Measurements from ENCODE around the gene ROR1. TPM values are rescaled to one million over a fixed set of nuclear protein-coding genes. Genes with fewer than 3 reads are reported as not detected.

ROR1 gene
- total and polyA plus RNA-seq, 2 experiments from 2014 or later, result 27.6 to 47.8 TPM

GRCh38 chr1:64137412-64137803 is 363.6 kb downstream of the ROR1 start:
- Histone ChIP-seq H3K27ac (no peak overlapping the region), H3K9me3 (ENCODE audit: low read depth) (no peaks in the 10 kb centered on the region), H3K4me1 (ENCODE audit: low read depth) (peaks cover 16% of the 10 kb centered on the region), H3K36me3 (no peaks in the 10 kb centered on the region), H3K27me3 (no peaks in the 10 kb centered on the region), H3K4me3 (no peak overlapping the region)
- DNase-seq (ENCODE audit: low read depth in 1 of 2, low spot score in 1 of 2), result no peak
- TF ChIP-seq CTCF (IDR thresholded peaks at IDR 0.05; ENCODE audit: low read depth, low read length), result no peak

- Histone ChIP-seq H3K4me1 (ENCODE audit: low read depth) (peaks cover 16% of the 10 kb centered on the region), H3K27ac (no peak overlapping the region), H3K4me3 (no peak overlapping the region), H3K36me3 (peaks cover 5% of the 10 kb centered on the region), H3K27me3 (no peaks in the 10 kb centered on the region), H3K9me3 (ENCODE audit: low read depth) (no peaks in the 10 kb centered on the region)
- no peak for TF ChIP-seq CTCF (IDR thresholded peaks at IDR 0.05; ENCODE audit: low read depth, low read length)
- DNase-seq (ENCODE audit: low read depth in 1 of 2, low spot score in 1 of 2), result no peak
These were observed 366.1 kb downstream of the ROR1 start for GRCh38 chr1:64139877-64140276.

- no peaks in the 10 kb centered on the region for H3K9me3 ChIP-seq (ENCODE audit: low read depth)
- DNase-seq (ENCODE audit: low read depth in 1 of 2, low spot score in 1 of 2), result no peak
- peaks cover 5% of the 10 kb centered on the region for H3K36me3 ChIP-seq
- no peaks in the 10 kb centered on the region for H3K27me3 ChIP-seq
- no peak overlapping the region for H3K27ac ChIP-seq
- no peak for TF ChIP-seq CTCF (IDR thresholded peaks at IDR 0.05; ENCODE audit: low read depth, low read length)
- H3K4me3 ChIP-seq, result no peak overlapping the region
- peaks cover 16% of the 10 kb centered on the region for H3K4me1 ChIP-seq (ENCODE audit: low read depth)
These were observed 366.8 kb downstream of the ROR1 start for GRCh38 chr1:64140596-64140995.

GRCh38 chr1:64147045-64147724 is 373.4 kb downstream of the ROR1 start:
- no peak overlapping the region for H3K27ac ChIP-seq
- no peaks in the 10 kb centered on the region for H3K27me3 ChIP-seq
- peaks cover 5% of the 10 kb centered on the region for H3K36me3 ChIP-seq
- TF ChIP-seq CTCF (IDR thresholded peaks at IDR 0.05; ENCODE audit: low read depth, low read length), result no peak
- H3K4me3 ChIP-seq, result no peak overlapping the region
- DNase-seq (ENCODE audit: low read depth in 1 of 2, low spot score in 1 of 2), result no peak
- no peaks in the 10 kb centered on the region for H3K4me1 ChIP-seq (ENCODE audit: low read depth)
- H3K9me3 ChIP-seq (ENCODE audit: low read depth), result no peaks in the 10 kb centered on the region

GRCh38 chr1:64147759-64148158 is 373.9 kb downstream of the ROR1 start:
- Histone ChIP-seq H3K27me3 (no peaks in the 10 kb centered on the region), H3K36me3 (peaks cover 2% of the 10 kb centered on the region), H3K4me3 (no peak overlapping the region), H3K9me3 (ENCODE audit: low read depth) (no peaks in the 10 kb centered on the region), H3K27ac (no peak overlapping the region), H3K4me1 (ENCODE audit: low read depth) (no peaks in the 10 kb centered on the region)
- no peak for TF ChIP-seq CTCF (IDR thresholded peaks at IDR 0.05; ENCODE audit: low read depth, low read length)
- peak in 1 of 2 donors; percentile 51 for DNase-seq (ENCODE audit: low read depth in 1 of 2, low spot score in 1 of 2)
